AG08396 (cell line): ENCODE results near the gene LAMA2.

Experiments
- DNase-seq: peaks from one replicate; pipeline ENCODE4 v3.0.0; 2012; ENCODE audit warnings: low spot score, mixed read lengths

Gene LAMA2, protein sequence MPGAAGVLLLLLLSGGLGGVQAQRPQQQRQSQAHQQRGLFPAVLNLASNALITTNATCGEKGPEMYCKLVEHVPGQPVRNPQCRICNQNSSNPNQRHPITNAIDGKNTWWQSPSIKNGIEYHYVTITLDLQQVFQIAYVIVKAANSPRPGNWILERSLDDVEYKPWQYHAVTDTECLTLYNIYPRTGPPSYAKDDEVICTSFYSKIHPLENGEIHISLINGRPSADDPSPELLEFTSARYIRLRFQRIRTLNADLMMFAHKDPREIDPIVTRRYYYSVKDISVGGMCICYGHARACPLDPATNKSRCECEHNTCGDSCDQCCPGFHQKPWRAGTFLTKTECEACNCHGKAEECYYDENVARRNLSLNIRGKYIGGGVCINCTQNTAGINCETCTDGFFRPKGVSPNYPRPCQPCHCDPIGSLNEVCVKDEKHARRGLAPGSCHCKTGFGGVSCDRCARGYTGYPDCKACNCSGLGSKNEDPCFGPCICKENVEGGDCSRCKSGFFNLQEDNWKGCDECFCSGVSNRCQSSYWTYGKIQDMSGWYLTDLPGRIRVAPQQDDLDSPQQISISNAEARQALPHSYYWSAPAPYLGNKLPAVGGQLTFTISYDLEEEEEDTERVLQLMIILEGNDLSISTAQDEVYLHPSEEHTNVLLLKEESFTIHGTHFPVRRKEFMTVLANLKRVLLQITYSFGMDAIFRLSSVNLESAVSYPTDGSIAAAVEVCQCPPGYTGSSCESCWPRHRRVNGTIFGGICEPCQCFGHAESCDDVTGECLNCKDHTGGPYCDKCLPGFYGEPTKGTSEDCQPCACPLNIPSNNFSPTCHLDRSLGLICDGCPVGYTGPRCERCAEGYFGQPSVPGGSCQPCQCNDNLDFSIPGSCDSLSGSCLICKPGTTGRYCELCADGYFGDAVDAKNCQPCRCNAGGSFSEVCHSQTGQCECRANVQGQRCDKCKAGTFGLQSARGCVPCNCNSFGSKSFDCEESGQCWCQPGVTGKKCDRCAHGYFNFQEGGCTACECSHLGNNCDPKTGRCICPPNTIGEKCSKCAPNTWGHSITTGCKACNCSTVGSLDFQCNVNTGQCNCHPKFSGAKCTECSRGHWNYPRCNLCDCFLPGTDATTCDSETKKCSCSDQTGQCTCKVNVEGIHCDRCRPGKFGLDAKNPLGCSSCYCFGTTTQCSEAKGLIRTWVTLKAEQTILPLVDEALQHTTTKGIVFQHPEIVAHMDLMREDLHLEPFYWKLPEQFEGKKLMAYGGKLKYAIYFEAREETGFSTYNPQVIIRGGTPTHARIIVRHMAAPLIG (N-terminal part only)

GRCh38 chr6:128882991-128883611, at the start of gene LAMA2:
LAMA2 (plus strand) TSS chr6:128883138; CDS start chr6:128883246, 108 bp downstream.
- peak; percentile 81 for DNase-seq

- no peak for DNase-seq
Observed at GRCh38 chr6:128836761-128837160, 46.2 kb upstream of the LAMA2 start.

- no peak for DNase-seq
Observed at GRCh38 chr6:128841518-128841917, 41.4 kb upstream of the LAMA2 start.

- no peak for DNase-seq
Observed at GRCh38 chr6:128844598-128844997, 38.3 kb upstream of the LAMA2 start.

- DNase-seq, result no peak
Observed at GRCh38 chr6:128847431-128848210, 35.3 kb upstream of the LAMA2 start.

DNA sequence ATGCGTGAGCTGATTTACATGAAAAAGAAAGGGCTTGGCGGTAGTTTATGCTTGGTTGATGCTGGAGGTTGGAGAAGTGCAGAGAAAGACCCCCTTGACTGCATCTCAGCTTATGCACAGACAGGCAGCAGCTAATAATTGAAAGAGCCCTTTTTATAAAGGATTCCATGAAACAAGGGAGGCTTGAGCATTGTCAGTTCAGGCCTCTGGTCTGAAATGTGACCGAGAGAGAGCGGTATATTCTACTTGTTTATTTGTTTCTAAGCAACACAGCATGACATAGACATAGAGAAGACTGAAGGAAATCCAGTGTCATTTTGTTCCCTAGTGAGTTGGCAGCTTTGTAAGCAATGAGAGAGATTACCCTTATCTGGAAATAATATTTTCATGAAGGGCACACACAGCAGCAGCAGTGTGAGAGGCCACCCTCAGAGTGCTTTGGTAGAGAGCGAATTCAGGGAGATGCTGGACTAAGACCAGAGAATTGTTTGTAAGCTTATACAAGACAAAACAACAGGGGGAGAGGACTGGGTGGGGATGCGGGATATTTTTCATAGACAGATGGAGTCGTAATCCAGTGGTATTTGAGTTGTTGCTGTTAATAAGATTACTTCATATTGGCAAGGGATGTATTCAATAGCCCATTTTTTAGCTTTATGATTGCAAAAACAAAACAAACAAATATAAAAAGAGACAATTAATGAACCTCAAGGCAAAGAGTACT, 34.6 kb upstream of the LAMA2 start:
- no peak for DNase-seq

DNA sequence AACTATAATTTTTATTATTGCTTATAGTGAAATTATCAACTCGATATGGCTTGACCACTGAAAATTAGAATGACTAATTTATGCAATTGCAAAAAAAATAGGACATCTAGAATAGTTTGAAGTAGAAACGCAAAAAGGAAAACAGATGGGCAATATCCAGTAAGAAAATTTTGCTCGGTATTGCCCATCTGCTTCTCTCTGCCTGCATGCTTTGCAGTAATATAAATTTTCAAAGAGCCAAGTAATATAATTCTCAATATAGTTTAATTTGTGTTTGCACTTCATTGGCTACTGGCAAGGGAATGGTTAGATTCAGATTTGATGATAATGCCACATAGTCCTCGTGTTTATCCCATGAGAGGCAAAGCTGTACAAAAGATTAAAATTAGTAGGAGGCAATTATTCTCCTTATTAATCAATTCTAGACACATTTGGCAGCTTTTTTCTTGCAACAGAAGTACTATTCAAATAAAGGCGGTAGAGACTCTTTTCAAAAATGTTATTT, 27.3 kb upstream of the LAMA2 start:
- no peak for DNase-seq

DNA sequence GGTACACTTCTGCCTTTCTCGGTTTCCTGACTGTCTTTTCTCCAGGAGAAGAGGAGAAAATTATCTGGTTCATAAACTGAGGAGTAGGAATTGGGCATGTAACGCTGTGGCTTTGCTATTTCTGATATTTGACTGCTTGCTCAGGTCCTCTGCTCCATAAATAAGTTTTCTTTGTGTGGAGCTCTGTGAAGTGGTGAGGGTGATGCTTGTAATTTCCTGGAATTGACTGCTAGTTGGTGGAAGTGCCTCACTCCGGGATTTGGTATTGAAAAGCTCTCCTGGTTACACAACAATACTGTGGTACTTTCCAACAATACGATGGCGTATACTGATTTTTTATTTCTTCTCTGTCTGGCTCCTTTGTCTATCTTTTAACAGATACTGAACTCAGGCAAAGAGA, 25.1 kb upstream of the LAMA2 start:
- no peak for DNase-seq

DNA sequence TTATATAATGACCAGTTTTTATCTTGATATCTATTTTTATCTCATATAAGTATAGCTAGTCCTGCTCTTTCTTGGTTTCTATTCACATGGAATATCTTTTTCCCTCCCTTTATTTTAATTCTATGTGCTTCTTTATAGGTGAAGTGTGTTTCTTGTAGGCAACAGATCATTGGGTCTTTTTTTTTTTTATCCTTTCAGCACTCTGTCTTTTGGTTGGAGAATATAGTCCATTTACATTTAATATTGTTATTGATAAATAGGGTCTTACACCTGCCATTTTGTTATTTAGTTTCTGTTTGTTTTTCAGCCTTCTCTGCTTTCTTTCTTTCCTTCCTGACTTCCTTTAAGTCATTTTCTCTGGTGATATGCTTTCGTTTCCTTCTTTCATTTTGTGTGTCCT, 22.2 kb upstream of the LAMA2 start:
- DNase-seq, result no peak

GRCh38 chr6:128863983-128864382, 19.0 kb upstream of the LAMA2 start:
- DNase-seq, result no peak

- no peak for DNase-seq
Observed at GRCh38 chr6:128870746-128871145, 12.2 kb upstream of the LAMA2 start.

DNA sequence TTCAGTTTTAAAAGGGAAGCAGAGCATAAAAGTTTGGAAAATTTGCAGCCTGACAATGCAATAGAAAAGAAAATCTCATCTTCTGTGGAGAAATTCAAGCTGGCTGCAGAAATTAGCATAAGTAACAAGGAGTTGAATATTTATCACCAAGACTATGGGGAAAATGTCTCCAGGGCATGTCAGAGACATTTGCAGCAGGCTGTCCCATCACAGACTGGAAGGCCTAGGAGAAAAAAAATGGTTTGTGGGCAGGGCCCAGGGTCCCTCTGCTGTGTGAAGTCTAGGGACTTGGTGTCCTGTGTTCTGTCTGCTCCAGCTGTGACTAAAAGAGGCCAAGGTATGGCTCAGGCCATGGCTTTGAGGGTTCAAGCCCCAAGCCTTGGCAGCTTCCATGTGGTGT, 8.1 kb upstream of the LAMA2 start:
- no peak for DNase-seq

DNA sequence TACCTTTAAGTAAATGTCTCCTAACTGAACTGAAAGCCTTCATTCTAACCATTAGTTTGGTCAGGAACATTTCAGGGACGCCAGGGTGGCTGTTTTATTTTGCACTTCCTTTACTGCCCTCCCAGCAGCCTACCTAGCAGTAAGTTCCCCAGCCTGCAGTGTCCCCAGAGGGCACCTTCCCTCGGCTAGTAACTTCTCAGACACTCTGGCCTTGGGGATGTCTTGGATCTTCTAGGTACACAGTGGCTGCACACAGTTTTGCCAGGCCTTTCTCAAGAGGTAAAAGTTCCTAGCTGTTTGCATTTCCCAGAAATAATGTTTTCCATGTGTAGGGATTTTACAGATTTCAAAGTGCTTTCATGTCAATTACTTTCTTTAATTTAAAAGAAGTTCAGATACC, 378 bp upstream of the LAMA2 start:
- peak; percentile 12 for DNase-seq

DNA sequence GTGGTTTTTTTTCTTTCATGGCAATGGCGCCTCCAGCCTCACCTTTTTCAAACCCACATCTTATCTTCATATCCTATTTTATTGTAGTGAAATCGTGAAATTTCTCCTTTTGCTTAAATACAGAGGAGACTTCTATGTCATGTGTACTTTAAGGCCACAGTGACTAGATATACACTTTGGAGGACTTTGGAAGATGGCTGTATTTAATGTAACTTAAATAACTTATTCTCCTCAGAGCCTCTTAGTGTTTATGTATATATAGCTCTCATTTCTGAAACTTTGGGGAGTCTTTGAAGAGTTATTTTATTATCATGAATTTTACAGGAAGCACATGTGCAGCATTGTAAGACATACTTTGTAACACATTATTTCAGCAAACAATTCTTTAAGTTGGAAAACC, 968 bp downstream of the LAMA2 start:
- DNase-seq, result no peak

DNA sequence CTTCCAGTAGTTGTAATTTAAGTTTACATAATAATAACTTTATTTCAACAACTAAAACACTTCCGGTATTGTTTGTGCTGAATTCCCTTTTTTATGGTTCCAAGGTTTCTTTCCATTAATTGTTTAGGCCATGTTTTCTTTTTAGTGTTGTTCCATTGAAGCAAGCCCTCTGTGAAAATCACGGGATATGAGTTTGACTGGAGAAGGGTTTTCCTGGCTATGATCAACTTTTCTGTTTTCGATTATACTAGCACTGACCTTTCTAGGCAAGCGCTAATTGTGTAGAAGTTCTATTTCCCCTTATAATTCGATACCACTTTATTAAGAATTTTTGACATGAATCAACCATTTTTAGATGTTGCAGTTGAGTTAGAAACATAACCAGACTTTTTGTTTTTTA, 2.4 kb downstream of the LAMA2 start:
- no peak for DNase-seq

DNA sequence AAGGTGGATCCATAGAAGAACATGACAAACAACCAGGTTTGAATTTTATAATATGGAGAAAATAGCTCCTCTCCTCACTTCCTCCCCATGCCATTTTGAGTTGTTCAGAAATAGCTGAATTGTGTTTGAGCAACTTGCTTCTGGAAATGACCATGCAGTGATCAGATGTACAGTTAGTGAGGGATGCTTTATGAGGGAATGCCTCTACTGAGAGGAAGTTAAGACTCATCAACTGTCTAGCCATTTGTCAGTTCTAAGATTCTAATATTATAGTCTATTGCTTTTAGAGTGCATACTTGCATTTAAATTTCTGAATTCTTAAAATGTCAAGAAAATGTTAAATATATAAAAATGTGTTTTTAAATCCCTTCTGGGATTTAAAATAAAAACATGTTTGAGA, 3.8 kb downstream of the LAMA2 start:
- DNase-seq, result no peak

- no peak for DNase-seq
Observed at GRCh38 chr6:128888444-128889175, 5.7 kb downstream of the LAMA2 start.

DNA sequence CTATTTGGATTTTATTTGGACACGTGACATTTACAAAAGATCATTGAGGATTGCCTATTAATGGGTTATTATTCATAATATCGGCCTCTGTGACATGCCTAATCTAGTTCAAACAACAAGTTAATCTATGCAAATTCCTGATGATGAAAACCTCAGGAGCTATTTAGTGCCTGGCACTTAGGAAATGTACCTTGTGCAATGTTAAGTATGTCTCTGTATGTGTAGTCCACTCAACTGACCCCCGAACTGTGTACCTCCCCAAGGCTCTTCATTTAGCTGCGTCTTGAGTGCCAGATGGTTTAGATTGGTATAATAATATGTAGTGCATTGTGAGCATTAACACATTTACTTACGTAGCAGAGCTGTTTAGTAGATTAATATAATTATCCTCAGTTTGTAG, 6.9 kb downstream of the LAMA2 start:
- DNase-seq, result no peak

GRCh38 chr6:128892079-128892478, 9.1 kb downstream of the LAMA2 start:
- no peak for DNase-seq
